ENCODE measurements around the gene WDFY4.

WDFY4 gene

DNA sequence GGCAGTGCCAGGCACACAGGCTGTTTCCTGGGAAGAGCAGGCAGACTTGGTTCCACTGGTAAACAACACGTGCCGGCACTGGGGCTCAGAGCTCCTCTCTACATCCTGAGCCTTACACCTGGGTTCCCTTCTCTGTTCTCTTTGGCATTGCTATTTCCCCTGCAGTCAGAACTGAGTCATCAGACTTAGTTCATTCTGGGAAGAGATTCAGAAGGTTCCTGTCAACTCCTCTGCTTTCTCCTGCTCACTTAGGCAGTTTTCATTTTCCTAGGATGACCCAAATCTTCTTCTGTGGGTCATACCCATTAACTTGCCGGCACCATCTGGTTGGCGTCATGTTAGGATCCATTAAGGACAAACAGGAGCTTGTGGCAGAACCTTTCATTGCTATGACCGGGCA, 288.4 kb downstream of the WDFY4 start:
- TF ChIP-seq ZNF274 (IDR thresholded peaks at IDR 0.05; ENCODE audit: low read depth, low read length): no peak

DNA sequence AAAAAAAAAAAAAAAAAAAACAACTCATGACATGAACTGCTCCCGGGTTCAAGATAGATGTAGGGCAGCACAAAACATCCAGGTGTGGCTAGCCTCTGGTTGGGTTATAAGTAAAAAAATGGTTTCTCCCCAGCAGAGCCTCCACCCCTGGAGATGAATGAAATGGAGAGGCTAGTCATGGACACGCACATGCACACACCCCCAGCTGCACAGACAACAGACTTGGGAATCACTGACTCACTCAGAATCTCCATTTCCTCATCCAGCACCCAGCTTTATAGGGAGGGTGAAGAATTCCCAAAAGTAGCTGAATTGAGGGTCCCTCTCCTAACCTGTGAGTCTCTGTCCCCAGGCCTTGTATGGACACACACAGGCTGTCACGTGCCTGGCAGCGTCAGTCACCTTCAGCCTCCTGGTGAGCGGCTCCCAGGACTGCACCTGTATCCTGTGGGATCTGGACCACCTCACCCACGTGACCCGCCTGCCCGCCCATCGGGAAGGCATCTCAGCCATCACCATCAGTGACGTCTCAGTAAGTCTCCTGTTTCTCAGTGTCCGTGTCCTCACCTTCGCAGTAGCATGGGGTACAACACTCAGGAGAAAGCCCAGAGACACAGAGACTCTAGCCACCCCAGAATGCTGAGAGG, 290.0 kb downstream of the WDFY4 start:
- no peak overlapping the region for H3K4me3 ChIP-seq (ENCODE audit: low read length)
- TF ChIP-seq ZNF274 (IDR thresholded peaks at IDR 0.05; ENCODE audit: low read depth, low read length): no peak

More for the DNA sequence above, 288.4 kb downstream of the WDFY4 start:
- H3K4me3 ChIP-seq (ENCODE audit: low read length): no peak overlapping the region

DNA sequence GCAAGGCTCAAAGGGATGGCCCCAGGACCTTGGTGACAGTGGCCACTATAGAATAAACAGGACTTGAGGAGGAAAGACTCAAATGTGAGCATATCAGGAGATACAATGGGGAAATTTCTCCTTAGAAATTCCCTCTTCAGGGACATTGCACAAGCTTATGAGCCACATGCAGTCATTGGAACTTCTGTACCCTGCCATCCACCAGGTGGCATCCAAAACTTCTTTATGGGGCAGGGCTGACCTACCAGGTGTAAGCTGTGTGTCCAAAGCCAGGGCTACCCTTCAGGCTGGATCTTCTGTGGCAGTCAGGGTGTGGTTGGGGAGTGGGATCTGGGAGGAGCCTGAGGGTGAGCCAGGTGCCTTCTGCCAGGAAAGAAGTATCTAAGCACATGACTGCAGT, 291.5 kb downstream of the WDFY4 start:
- no peak for TF ChIP-seq ZNF274 (IDR thresholded peaks at IDR 0.05; ENCODE audit: low read depth, low read length)

DNA sequence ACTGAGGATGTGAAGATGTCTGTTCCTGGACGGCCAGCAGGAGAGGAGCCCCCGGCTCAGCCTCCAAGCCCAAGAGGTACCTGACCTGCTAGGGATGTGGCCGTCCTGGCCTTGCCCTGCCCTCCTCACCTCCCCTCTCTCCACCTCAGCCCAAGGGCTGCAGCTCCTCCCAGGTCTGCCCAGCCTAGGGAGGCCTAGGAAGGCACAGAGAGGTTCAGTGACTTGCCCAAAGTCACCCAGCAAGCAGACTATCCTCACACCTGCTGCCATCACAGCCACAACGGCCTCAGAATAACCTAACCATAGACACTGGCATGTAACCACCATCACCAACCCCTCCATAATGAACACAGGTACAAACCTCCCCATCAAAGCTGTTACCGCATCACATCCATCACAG, 293.6 kb downstream of the WDFY4 start:
- H3K4me3 ChIP-seq (ENCODE audit: low read length): no peak overlapping the region
- TF ChIP-seq ZNF274 (IDR thresholded peaks at IDR 0.05; ENCODE audit: low read depth, low read length): no peak

More for the DNA sequence above, 291.5 kb downstream of the WDFY4 start:
- H3K4me3 ChIP-seq (ENCODE audit: low read length): no peak overlapping the region

DNA sequence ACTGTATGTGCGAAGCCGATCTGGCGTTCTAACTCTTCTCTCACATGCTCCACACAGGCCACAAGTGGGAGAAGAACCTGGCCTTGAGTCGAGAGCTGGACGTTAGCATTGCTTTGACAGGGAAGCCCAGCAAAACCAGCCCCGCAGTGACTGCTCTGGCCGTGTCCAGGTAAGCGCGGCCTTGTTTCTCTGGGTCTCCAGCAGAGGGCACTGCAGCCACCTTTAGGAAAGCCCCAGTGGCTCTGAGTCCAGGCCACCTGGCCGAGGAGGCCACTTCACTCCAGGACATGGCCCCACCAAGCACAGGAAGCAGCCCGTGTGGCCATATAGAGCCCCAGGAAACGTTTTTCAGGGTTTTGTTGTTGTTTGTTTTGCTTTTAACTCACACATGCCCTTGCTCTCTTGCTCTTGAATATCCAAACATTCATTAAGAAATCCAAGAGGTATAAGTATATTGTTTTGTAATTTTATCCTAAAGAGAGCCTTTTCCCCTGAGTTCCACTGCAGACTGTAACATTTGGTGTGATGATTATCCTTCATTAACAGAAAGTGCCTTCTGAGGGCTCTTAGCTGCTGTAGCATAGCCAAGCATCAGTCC, 296.7 kb downstream of the WDFY4 start:
- TF ChIP-seq ZNF274 (IDR thresholded peaks at IDR 0.05; ENCODE audit: low read depth, low read length): no peak
- no peak overlapping the region for H3K4me3 ChIP-seq (ENCODE audit: low read length)

DNA sequence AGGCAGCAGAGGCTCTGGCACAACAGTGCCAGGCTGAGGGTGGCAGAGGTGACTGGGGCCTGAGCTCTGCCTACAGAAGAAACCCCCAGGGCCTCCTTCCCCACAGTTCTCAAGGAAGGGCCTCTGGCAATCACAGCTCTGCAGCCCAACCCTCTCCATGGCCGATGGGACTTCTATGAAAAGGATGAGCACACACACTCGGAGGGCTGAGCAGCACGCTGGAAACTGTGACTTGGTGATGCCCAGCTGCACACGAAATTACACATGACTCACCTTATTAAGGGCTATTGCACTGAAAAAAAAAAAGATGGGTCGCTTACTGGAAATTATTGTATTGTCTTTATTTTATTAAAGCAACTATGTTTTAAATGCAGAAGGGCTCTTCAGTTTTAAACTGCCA, 297.9 kb downstream of the WDFY4 start:
- no peak overlapping the region for H3K4me3 ChIP-seq (ENCODE audit: low read length)
- no peak for TF ChIP-seq ZNF274 (IDR thresholded peaks at IDR 0.05; ENCODE audit: low read depth, low read length)

DNA sequence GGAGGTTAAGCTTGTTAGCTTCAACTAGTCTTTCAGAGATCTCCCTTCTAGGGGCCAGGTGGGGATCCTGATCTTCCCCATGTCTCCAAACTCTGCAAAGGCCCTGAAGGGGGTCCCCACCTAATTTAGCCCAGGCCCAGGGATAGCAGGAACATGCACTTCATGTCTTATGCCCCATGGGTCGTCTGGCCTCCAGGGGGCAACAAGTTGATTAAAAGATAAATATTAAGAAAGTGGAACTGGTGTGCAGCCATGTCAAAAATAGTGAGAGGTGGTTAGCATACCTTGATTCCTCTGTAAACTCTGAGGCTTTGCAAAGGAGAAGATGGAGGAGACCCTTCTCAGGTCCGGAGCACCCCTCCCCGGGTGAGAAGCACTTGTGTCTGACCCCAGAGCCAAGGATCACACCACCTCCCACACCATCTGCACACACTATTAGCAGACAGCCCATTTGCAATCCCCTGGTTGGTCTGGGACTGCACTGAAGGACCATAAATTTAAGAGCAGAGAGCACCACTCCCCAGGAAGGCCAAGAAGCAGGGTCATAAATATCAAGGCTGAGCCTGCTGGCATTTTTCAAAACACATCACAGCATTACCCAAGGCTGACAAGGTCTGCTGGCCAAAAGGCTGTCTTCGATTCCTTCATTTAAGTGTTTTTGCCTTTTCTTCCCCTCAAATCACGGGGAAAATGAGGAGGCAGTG, 299.1 kb downstream of the WDFY4 start:
- no peak for TF ChIP-seq ZNF274 (IDR thresholded peaks at IDR 0.05; ENCODE audit: low read depth, low read length)
- H3K4me3 ChIP-seq (ENCODE audit: low read length): no peak overlapping the region

DNA sequence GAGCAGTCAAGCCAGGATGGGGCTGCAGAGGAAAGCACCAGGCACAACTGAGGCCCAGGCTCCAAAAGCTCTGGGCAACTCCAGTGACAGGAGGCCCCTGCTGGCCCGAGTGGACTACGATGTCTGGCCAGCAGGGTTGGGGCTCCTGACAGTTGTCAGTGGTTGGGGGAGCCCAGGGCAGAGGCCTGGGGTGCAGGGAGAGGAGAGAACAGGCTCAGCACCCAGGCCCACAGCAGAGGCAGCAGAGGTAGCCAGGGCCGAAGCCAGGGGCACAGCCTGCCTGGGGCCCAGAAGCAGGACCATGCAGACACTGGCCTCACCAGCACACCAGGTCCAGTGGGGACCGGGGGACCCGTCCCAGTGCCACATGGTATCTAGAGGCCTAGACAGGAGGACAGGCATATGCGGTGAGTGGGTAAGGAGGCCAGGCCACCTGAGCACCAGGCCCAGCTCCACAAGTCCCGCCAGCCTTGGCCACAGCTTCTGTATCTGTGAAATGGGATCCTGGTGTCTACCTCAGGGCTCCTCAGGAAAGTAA, 301.0 kb downstream of the WDFY4 start:
- TF ChIP-seq ZNF274 (IDR thresholded peaks at IDR 0.05; ENCODE audit: low read depth, low read length): no peak
- no peak overlapping the region for H3K4me3 ChIP-seq (ENCODE audit: low read length)

DNA sequence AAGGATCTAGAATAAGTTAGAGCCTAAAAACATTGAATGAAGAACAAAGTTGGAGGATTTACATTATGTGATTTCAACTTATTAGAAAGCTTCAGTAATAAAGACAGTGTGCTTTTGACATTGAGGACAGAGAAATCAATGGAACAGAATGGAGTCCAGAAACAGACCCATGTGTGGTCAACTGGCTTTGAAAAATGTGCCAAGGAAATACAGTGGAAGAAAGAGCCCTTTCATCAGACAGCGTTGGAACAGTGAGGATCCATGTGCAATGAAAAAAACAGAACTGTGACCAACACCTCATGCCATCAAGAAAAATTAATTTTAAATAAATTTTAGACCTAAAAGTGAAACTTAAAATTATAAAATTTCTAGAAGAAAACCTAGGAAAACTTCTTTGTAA, 305.6 kb downstream of the WDFY4 start:
- TF ChIP-seq ZNF274 (IDR thresholded peaks at IDR 0.05; ENCODE audit: low read depth, low read length): no peak
- no peak overlapping the region for H3K4me3 ChIP-seq (ENCODE audit: low read length)

DNA sequence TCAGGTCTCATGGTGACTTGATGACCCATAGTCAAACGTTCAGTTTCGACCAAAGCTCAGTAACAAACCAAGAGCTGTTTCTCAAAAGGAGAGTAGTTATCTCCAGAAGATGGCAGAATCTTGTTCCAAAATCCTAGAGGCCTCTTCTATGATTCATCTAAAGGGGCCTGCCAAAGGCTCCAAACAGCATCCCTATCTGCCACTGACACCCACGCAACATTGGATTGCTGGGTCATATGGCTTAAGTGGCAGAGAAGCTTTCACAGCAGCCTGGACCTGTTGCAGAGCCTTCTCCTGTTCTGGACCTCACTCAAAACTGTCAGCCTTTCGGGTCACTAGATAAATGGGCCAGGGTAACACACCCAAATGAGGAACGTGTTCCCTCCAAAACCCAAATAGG, 309.0 kb downstream of the WDFY4 start:
- no peak for TF ChIP-seq ZNF274 (IDR thresholded peaks at IDR 0.05; ENCODE audit: low read depth, low read length)
- no peak overlapping the region for H3K4me3 ChIP-seq (ENCODE audit: low read length)

DNA sequence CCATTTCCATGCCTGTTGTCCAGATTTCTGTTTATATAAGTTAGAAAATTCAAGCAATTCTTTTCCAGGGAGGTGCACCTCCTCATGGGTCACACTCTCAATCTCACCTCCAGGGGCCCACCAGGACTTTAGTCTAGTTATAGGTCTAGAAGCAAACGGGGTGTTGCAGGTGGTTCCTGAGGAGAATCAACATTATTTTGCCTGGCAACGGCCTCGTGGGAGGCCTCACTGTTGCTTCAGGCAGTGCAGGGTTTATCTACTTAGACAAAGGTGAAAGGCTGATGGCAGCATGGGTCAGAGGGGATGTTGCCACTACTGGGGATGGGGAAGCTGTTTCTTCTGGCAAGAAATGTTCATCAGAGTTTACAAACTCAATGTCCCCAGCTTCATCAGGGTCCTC, 311.7 kb downstream of the WDFY4 start:
- TF ChIP-seq ZNF274 (IDR thresholded peaks at IDR 0.05; ENCODE audit: low read depth, low read length): no peak
- no peak overlapping the region for H3K4me3 ChIP-seq (ENCODE audit: low read length)

DNA sequence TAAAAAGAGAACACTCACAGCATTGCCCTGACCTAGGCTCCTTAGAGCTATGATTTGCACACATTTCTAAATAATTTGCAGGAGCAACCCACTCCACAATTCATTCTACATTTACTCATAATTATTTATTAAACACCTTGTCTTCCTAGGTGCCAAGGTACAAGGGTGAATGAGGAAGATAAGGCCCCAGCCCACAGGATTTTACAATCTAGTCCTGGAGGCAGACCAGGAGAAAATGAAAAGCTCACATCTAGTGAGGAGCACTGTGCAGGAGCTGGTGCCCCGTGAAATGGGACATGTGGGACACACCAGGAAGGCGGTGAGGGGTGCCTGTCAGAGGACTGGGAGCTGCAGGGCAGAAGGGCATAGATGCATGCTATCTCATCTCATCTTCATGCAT, 314.7 kb downstream of the WDFY4 start:
- H3K4me3 ChIP-seq (ENCODE audit: low read length): no peak overlapping the region
- TF ChIP-seq ZNF274 (IDR thresholded peaks at IDR 0.05; ENCODE audit: low read depth, low read length): no peak

DNA sequence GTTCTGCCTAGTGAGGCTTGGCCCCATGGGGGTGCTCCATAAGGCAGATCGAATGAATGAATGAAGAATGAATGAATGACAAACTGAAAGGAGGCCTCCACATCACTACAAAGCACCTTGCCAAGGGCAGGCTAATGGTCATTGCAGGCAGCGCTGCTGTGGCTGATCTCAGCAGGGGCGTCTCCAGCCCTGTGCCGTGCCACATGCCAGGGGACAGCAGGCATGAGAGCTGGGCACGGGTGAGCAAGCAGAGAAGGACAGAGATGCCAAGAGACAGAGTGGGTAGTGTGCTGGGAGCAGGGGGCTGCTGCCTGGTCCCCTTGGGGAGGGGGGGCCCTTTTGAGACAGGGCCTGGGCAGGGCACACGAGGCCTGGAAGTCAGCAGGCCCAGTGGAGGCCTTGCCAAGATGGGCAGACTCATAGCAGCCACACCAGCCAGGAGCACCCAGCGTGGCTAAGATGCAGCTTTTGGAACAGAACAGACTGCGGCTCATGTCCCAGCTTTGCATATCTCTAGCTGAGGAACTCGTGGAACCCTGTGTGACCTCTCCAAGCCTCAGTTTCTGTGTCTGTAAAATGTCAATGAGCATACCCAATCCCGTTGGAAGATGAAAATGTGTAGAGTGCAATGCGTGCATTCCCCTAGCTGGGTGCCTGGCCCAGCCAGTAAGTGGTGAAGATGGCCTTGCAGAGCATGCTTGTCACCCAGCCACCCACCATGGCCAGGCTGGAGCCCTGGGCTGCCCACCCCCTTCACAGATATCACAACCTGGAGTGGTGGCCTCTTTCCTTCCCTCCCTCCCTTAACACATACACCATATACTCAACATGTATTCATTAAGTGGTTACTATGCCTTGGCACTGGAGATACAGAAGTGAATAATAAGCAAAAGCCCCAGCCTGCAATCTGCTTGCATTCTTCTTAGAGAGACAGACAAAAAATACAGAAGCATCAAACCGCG, 316.0 kb downstream of the WDFY4 start:
- H3K4me3 ChIP-seq (ENCODE audit: low read length): no peak overlapping the region
- no peak for TF ChIP-seq ZNF274 (IDR thresholded peaks at IDR 0.05; ENCODE audit: low read depth, low read length)

DNA sequence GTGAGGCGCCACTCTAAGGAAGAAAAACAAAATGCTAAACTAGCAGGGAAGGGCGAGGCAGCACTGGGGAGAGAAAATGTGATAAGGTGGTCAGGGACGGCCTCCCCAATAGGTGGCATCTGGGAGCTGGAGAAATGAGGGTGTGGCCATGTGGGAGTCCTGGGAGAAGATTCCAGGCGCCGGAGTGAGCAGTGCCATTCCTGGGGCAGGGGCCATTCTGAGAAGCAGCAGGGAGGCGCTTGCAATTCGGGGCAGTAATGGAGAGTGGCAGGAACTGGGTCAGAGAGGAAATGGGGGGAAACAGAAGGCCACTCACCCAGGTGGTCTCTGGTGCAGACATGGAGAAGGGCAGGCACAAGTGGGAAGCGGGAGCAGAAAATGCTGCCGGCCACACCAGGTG, 316.7 kb downstream of the WDFY4 start:
- H3K4me3 ChIP-seq (ENCODE audit: low read length): no peak overlapping the region
- TF ChIP-seq ZNF274 (IDR thresholded peaks at IDR 0.05; ENCODE audit: low read depth, low read length): no peak

Measured in GM08714 (cell line).